Osteocyte (in vitro differentiated cells): Measurements from ENCODE around the gene UTF1. TPM values are rescaled to one million over a fixed set of nuclear protein-coding genes. Genes with fewer than 3 reads are reported as not detected.

ENCODE experiments used
- DNase-seq: peaks from one replicate; pipeline ENCODE4 v3.0.0; 2021; ENCODE audit warnings: mixed read lengths; ENCODE audit not compliant: unreplicated experiment; ENCODE audit errors: extremely low spot score
- H3K27ac Mint-ChIP-seq: one replicate; pipeline ENCODE4 v1.8.0; 2021; ENCODE audit warnings: mild to moderate bottlenecking, mixed read lengths; ENCODE audit not compliant: unreplicated experiment
- H3K27me3 Mint-ChIP-seq: one replicate; pipeline ENCODE4 v1.8.0; 2021; ENCODE audit warnings: mixed read lengths; ENCODE audit not compliant: unreplicated experiment
- H3K36me3 Mint-ChIP-seq: one replicate; pipeline ENCODE4 v1.8.0; 2021; ENCODE audit warnings: mixed read lengths; ENCODE audit not compliant: unreplicated experiment
- H3K4me1 Mint-ChIP-seq: one replicate; pipeline ENCODE4 v1.8.0; 2021; ENCODE audit warnings: mixed read lengths; ENCODE audit not compliant: unreplicated experiment
- H3K4me3 Mint-ChIP-seq: one replicate; pipeline ENCODE4 v1.8.0; 2021; ENCODE audit warnings: mild to moderate bottlenecking, moderate library complexity, mixed read lengths; ENCODE audit not compliant: unreplicated experiment
- H3K9me3 Mint-ChIP-seq: one replicate; pipeline ENCODE4 v1.8.0; 2021; ENCODE audit warnings: mixed read lengths; ENCODE audit not compliant: unreplicated experiment
- CTCF ChIP-seq: fragments of 200-600 bp; sonication (generic); IDR thresholded peaks from 2 replicates; pipeline ENCODE4 v1.5.0; 2021; ENCODE audit warnings: antibody characterized with exemption, mild to moderate bottlenecking, moderate library complexity
- total RNA-seq: library from RNA; stranded (reverse); gene quantifications from 2 replicates; pipeline ENCODE4 v1.2.1, GENCODE V29; 2021

Gene UTF1
- total RNA-seq, 1 donor from 2014 or later = not detected

- Mint-ChIP-seq H3K27ac (no peak overlapping the region), H3K27me3 (peaks cover 2% of the 10 kb centered on the region), H3K36me3 (no peaks in the 10 kb centered on the region), H3K9me3 (no peaks in the 10 kb centered on the region), H3K4me1 (no peaks in the 10 kb centered on the region), H3K4me3 (no peak overlapping the region)
- DNase-seq = no peak
- TF ChIP-seq CTCF = no peak
Observed at GRCh38 chr10:133212853-133213494, 17.0 kb upstream of the UTF1 start.

DNA sequence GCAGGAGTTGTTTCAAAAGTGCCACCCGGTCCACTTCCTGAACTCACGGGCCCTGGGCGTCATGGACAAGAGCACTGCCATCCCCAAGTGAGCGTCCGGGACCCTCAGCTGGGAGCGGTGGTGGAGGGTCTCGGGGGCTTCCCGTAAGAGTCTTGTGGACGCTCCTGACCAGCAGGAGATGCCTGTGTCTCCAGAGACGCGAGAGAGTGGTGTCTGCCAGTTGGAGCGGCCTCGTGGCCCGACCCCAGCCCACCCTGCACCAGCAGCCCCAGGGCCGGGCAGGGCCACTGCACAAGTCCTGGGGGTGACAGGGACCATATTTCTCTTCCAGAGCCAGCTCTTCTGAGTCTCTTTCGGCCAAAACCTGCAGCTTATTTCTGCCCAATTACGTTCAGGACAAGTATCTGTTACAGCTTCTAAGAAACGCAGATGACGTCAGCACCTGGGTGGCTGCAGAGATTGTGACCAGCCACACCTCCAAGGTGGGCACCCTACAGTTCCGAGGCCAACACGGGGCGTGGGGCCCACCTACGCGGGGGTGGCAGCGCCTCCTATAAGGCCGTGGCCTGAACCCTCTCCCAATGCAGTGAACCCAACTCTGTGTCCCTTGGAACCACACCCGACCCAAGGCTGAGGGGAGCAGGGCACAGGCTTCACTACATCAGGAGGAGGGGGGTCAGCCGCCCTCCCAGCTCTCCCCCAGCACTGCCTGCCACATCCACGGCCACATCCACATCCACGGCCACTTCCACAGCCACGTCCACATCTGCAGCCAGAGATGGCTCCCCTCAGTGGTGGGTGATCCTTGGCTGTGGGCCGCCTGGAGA is 16.2 kb upstream of the UTF1 start:
- H3K4me3 Mint-ChIP-seq = no peak overlapping the region
- no peak for DNase-seq
- no peaks in the 10 kb centered on the region for H3K4me1 Mint-ChIP-seq
- no peak overlapping the region for H3K27ac Mint-ChIP-seq
- no peaks in the 10 kb centered on the region for H3K9me3 Mint-ChIP-seq
- no peak for TF ChIP-seq CTCF
- H3K36me3 Mint-ChIP-seq = no peaks in the 10 kb centered on the region
- H3K27me3 Mint-ChIP-seq = peaks cover 2% of the 10 kb centered on the region

DNA sequence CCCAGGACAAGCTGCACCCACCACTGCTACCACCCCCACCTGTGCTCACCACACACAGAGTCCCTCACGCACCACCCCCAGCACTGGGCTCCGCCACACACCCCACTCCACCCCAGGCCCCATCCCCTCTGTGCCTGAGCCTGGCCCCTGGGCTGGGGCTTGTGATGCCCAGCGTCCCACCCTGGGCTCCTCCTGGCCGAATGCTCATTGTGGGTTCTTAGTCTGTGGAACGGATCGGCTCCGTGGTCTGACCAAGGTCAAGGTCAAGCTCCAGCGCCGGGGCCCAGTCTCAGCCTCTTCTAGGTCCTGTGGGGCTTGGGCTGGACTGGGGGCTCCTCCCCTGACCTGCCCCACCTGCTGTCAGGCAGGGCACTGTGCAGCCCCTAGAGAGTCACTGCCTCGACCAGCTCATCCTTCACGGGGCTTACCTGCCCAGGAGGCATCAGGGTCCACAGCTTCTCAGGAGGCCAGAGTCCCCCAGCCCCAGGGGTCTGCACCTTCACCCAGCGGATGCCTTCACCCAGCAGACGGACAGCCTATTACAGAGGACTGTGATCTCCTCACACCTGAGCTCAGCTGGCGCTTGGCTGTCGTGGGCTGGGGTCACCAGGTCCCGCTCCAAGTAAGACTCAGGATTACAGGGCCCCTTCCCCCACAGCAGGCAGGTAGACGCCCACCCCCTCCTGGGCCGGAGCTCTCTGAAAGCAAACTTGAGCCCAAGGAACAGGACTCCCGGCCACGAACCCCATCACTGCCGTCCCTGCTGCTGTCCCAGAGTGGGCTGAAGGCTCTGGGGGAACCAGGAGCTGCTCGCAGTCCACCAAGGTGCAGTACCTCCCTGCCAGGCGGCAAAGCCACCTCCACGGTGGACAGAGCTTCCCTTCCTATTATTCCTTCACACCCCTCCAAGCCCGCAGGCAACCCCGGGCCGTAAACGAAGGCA is 15.3 kb upstream of the UTF1 start:
- no peak for TF ChIP-seq CTCF
- Mint-ChIP-seq H3K9me3 (no peaks in the 10 kb centered on the region), H3K4me3 (no peak overlapping the region), H3K27ac (no peak overlapping the region), H3K36me3 (no peaks in the 10 kb centered on the region), H3K4me1 (no peaks in the 10 kb centered on the region), H3K27me3 (peaks cover 2% of the 10 kb centered on the region)
- no peak for DNase-seq

DNA sequence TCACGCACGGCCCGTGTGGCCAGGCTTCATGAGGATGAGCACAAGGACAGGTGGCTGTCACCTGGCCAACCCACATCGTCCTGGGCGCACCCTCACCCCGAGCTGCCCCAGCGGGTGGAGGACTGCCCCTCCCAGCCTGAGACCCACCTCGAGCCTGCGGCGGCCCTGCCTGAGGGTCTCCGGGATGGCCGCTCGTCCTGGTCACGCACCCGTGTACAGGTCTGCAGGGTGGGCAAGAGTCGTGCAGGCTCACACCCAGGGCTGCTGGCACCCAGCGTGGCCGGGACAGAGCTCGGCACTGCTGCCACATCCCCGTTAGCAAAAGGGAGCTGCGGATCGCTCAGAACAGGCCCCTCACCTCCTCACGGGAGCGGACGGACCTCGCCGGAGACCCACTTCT is 14.4 kb upstream of the UTF1 start:
- no peak for DNase-seq
- Mint-ChIP-seq H3K9me3 (no peaks in the 10 kb centered on the region), H3K27ac (no peak overlapping the region), H3K4me1 (no peaks in the 10 kb centered on the region), H3K27me3 (peaks cover 2% of the 10 kb centered on the region), H3K36me3 (no peaks in the 10 kb centered on the region), H3K4me3 (no peak overlapping the region)
- TF ChIP-seq CTCF = no peak
